Ishikawa (cell line): Measurements from ENCODE around the gene PTPRD.

Source experiments
- CEBPB ChIP-seq: IDR thresholded peaks from 2 replicates; pipeline ENCODE4 v1.6.1; 2012
- CREB1 ChIP-seq: IDR thresholded peaks from 2 replicates; pipeline ENCODE4 v1.6.1; 2012; ENCODE audit warnings: low read depth
- EGR1 ChIP-seq: IDR thresholded peaks from 2 replicates; pipeline ENCODE4 v1.6.1; 2012
- EP300 ChIP-seq: IDR thresholded peaks from 2 replicates; pipeline ENCODE4 v1.6.1; 2012; ENCODE audit warnings: borderline replicate concordance
- FOXM1 ChIP-seq: IDR thresholded peaks from 2 replicates; pipeline ENCODE4 v1.6.1; 2012; ENCODE audit warnings: low read depth, borderline replicate concordance
- NFIC ChIP-seq: IDR thresholded peaks from 2 replicates; pipeline ENCODE4 v1.6.1; 2012
- RAD21 ChIP-seq: IDR thresholded peaks from 2 replicates; pipeline ENCODE4 v1.6.1; 2012; ENCODE audit warnings: low read depth
- TAF1 ChIP-seq: IDR thresholded peaks from 2 replicates; pipeline ENCODE4 v1.6.1; 2012; ENCODE audit warnings: low read depth, mild to moderate bottlenecking
- TCF12 ChIP-seq: IDR thresholded peaks from 2 replicates; pipeline ENCODE4 v1.6.1; 2012; ENCODE audit warnings: low read depth
- TEAD4 ChIP-seq: IDR thresholded peaks from 2 replicates; pipeline ENCODE4 v1.6.1; 2012
- YY1 ChIP-seq: IDR thresholded peaks from 2 replicates; pipeline ENCODE4 v1.6.1; 2012; ENCODE audit warnings: low read depth
- ZBTB7A ChIP-seq: IDR thresholded peaks from 2 replicates; pipeline ENCODE4 v1.6.1; 2012; ENCODE audit warnings: low read depth
- TF ChIP-seq, protein P1 (sequence below): IDR thresholded peaks from 2 replicates; pipeline ENCODE4 v1.6.1; 2012
- TF ChIP-seq, protein P2 (sequence below): IDR thresholded peaks from 2 replicates; pipeline ENCODE4 v1.6.1; 2012
- TF ChIP-seq, protein P3 (sequence below): IDR thresholded peaks from 2 replicates; pipeline ENCODE4 v1.6.1; 2012; ENCODE audit warnings: low read depth, mild to moderate bottlenecking

The PTPRD gene

DNA sequence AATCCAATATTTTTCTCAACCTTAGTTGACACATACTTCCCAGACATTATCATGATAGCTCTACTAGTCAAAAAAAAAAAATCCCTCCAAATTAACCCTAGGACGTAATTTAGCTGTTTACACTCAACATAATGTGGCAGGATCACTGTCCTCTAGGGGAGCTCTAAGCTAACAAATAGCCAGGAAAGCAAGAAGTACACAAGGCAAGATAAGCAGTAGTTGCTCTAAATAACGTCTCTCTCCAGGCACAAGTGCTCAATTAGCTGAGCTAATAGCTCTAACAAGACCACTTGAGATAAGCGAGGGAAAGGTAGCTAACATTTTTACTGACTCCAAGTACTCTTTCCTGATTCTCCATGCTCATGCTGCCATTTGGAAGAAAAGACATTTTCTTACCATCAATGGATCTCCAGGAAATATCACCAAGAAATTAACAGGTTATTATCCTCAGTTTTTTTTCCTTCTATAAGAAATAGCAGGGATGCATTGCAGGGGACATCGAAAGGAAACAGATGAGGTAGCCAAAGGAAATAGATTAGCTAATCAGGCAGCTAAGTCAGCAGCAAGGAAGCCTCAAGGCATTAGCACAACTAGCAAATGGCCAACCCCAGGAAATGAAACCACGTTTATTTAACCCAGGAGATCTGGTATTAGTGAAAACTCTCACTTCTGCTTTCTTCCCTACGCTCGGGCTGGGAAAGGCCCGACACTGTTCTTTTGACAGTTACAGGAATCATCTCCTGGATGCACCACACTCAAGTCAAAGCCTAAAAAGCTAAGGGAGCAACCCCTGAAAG, 614.1 kb downstream of the PTPRD start:
- TF ChIP-seq RAD21, result peak; percentile 60
- no peak for TF ChIP-seq CEBPB

DNA sequence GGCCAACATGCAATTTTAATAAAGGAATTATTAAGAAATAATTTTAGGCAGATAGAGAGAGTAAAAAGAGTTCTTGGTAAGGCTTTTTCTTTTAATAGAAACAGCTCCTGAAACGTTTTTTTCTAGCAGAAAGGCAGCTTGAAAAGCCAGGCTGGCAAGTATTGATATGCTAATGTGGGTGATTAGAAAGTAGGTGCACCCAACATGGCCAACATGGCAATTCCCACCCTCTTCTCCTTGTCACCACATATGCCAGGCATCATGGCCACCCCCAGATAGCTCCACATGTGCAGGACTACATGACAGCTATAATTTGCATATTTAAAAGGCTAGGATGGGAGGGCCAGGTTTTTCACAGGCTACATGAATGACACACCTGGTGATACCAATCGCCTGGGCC, 615.2 kb downstream of the PTPRD start:
- TF ChIP-seq, protein P1, sequence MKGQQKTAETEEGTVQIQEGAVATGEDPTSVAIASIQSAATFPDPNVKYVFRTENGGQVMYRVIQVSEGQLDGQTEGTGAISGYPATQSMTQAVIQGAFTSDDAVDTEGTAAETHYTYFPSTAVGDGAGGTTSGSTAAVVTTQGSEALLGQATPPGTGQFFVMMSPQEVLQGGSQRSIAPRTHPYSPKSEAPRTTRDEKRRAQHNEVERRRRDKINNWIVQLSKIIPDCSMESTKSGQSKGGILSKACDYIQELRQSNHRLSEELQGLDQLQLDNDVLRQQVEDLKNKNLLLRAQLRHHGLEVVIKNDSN, result no peak
- no peak for TF ChIP-seq TCF12
- TF ChIP-seq, protein P2, sequence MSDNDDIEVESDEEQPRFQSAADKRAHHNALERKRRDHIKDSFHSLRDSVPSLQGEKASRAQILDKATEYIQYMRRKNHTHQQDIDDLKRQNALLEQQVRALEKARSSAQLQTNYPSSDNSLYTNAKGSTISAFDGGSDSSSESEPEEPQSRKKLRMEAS, result no peak
- TF ChIP-seq NFIC, result no peak
- no peak for TF ChIP-seq ZBTB7A
- no peak for TF ChIP-seq TAF1
- TF ChIP-seq EP300, result no peak
- no peak for TF ChIP-seq CREB1

DNA sequence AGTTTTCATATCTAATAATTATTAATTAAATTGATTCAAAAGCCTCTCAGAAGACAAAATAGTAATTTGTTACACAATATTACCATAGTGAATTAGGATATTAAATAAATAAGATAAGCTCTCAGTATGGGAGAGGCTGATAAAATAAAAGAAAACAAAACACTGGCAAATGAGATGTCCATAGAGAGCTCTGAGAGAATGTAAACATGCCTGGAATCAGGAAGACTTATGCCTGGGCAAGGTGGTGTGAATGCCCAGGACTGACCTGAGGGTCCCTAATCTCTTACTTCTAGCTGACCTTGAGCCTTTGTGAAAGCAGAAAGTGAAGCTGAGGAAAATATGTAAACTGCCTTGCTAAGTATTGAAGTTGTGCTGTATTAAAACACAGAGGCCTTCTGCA, 616.5 kb downstream of the PTPRD start:
- TF ChIP-seq YY1 (no peak), TEAD4 (no peak), ZBTB7A (no peak), FOXM1 (no peak), TCF12 (no peak), CEBPB (no peak), NFIC (no peak), EGR1 (no peak), EP300 (no peak), RAD21 (no peak)
- TF ChIP-seq, protein P1, result no peak
- TF ChIP-seq, protein P3, sequence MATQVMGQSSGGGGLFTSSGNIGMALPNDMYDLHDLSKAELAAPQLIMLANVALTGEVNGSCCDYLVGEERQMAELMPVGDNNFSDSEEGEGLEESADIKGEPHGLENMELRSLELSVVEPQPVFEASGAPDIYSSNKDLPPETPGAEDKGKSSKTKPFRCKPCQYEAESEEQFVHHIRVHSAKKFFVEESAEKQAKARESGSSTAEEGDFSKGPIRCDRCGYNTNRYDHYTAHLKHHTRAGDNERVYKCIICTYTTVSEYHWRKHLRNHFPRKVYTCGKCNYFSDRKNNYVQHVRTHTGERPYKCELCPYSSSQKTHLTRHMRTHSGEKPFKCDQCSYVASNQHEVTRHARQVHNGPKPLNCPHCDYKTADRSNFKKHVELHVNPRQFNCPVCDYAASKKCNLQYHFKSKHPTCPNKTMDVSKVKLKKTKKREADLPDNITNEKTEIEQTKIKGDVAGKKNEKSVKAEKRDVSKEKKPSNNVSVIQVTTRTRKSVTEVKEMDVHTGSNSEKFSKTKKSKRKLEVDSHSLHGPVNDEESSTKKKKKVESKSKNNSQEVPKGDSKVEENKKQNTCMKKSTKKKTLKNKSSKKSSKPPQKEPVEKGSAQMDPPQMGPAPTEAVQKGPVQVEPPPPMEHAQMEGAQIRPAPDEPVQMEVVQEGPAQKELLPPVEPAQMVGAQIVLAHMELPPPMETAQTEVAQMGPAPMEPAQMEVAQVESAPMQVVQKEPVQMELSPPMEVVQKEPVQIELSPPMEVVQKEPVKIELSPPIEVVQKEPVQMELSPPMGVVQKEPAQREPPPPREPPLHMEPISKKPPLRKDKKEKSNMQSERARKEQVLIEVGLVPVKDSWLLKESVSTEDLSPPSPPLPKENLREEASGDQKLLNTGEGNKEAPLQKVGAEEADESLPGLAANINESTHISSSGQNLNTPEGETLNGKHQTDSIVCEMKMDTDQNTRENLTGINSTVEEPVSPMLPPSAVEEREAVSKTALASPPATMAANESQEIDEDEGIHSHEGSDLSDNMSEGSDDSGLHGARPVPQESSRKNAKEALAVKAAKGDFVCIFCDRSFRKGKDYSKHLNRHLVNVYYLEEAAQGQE, result no peak
- TF ChIP-seq, protein P2, result no peak

DNA sequence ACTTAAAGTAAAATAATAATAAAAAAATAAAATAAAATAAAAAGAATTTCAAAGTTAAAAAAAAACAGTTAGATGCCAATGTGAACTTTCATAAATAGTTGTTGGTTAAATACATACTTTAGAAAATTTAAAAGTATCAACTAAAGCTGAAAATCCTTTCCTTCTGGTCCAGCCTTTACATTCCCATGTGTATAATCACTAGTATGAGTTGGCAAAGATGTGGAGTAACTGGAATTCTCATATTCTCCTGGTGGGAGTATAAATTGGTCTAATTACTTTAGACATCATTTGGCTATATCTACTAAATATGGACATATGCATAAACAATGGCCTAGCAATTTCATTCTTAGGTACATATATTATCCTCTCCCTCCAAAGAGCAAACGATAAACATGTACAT, 619.9 kb downstream of the PTPRD start:
- TF ChIP-seq CEBPB (no peak), RAD21 (no peak), EP300 (no peak), EGR1 (no peak), ZBTB7A (no peak), CREB1 (no peak), TCF12 (no peak), TAF1 (no peak), FOXM1 (no peak), YY1 (no peak), TEAD4 (no peak), NFIC (no peak)
- TF ChIP-seq, protein P1, result no peak
- TF ChIP-seq, protein P3, result no peak
- TF ChIP-seq, protein P2, result no peak

DNA sequence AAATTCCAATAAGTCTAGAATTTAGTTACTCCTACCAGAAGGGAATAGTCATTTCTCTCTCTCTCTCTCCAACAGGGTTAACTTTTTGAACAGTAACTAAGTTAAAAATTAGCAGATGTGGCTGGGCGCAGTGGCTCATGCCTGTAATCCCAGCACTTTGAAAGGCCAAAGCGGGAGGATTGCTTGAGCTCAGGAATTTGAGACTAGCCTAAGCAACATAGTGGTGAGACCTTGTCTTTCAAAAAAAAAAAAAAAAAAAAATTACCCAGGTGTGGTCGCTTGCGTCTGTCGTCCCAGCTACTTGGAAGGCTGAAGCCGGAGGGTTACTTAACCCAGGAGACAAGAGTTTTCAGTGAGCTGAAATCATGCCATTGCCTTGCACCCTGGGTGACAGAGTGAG, 639.7 kb downstream of the PTPRD start:
- TF ChIP-seq TCF12 (no peak), TEAD4 (no peak), EGR1 (no peak), CEBPB (no peak), RAD21 (no peak), TAF1 (no peak), NFIC (no peak), CREB1 (no peak)
- TF ChIP-seq, protein P3, result no peak
